Heart left ventricle (tissue), 16 donors: ENCODE measurements around the gene DCHS2. TPM values are rescaled to one million over a fixed set of nuclear protein-coding genes. Genes with fewer than 3 reads are reported as not detected.

ENCODE experiments used
- ATAC-seq, 4 donors: fragments of 200-7000 bp; cut with Tn5 transposase; one replicate each; pipeline ENCODE4 v1.9.1; 2020 to 2022; ENCODE audit warnings: moderate library complexity in 4 of 4, mild to moderate bottlenecking in 3 of 4, moderate number of reproducible peaks in 1 of 4
- DNase-seq, 5 donors: peaks; one replicate each; pipeline ENCODE4 v3.0.0-alpha.2; 2020
- H3K27ac ChIP-seq, 12 donors: fragments of 200-600 bp; sonication (generic) in 4 of 12; one replicate each; pipeline versions ENCODE4 v1.5.0 to v1.8.0; 2016 to 2022; ENCODE audit warnings: mild to moderate bottlenecking in 2 of 12
- H3K27me3 ChIP-seq, 9 donors: fragments of 200-600 bp; sonication (generic) in 2 of 9; one replicate each; pipeline versions ENCODE4 v1.5.1 to v1.8.0; 2016 to 2022; ENCODE audit warnings: mild to moderate bottlenecking in 3 of 9
- H3K36me3 ChIP-seq, 9 donors: fragments of 200-600 bp; sonication (generic) in 2 of 9; one replicate each; pipeline versions ENCODE4 v1.5.0 to v1.8.0; 2018 to 2022; ENCODE audit warnings: mild to moderate bottlenecking in 2 of 9
- H3K4me1 ChIP-seq, 12 donors: fragments of 200-600 bp; sonication (generic) in 4 of 12; one replicate each; pipeline versions ENCODE4 v1.5.0 to v1.8.0; 2016 to 2022; ENCODE audit warnings: mild to moderate bottlenecking in 3 of 12
- H3K4me3 ChIP-seq, 12 donors: fragments of 200-600 bp; sonication (generic) in 4 of 12; one replicate each; pipeline versions ENCODE4 v1.5.0 to v1.8.0; 2017 to 2022; ENCODE audit warnings: mild to moderate bottlenecking in 9 of 12, moderate library complexity in 4 of 12
- H3K9me3 ChIP-seq, 12 donors: fragments of 200-600 bp; sonication (generic) in 4 of 12; one replicate each; pipeline versions ENCODE4 v1.5.0 to v1.8.0; 2016 to 2022; ENCODE audit warnings: mild to moderate bottlenecking in 1 of 12
- CTCF ChIP-seq, 12 donors: fragments of 200-600 bp; sonication (generic) in 4 of 12; IDR thresholded peaks; one replicate each; pipeline versions ENCODE4 v1.5.0 to v1.8.0; 2018 to 2022; ENCODE audit warnings: antibody characterized with exemption in 12 of 12, mild to moderate bottlenecking in 5 of 12
- POLR2A ChIP-seq, 2 donors: fragments of 450-650 bp; IDR thresholded peaks; one replicate each; pipeline ENCODE4 v1.6.1; 2017; ENCODE audit warnings: antibody characterized with exemption in 2 of 2, mild to moderate bottlenecking in 2 of 2, moderate library complexity in 2 of 2
- WGBS, 4 donors: extraction: QIAGEN DNeasy Blood & Tissue Kit in 2 of 4; methylation state at CpG; one replicate each; pipeline versions ENCODE4 v1.1.5 to v1.1.7; 2013 to 2018; 5-methylcytosine and 5-hydroxymethylcytosine counted together
- intact Hi-C, 10 donors: fragments of 100-400 bp; cut with DNase I; formaldehyde crosslinking; loops; one replicate each; pipeline versions ENCODE4 v1.11.1 to v1.14.2; 2022
- polyA plus RNA-seq, 2 donors: library from polyadenylated mRNA; stranded (reverse); fragments of 200-250 nt; gene quantifications; one replicate each; pipeline ENCODE4 v1.2.3, GENCODE V29; 2013
- total RNA-seq, 9 donors: library from RNA; depleted of rRNA in 2 of 9; stranded (reverse); fragments of >200 nt in 2 of 9; fragmentation: NEBNext Ultra II Directional in 3 of 9; extraction: Animal tissue kit (Norgen Biotek cat#: 25700) in 3 of 9; gene quantifications; one replicate each; pipeline versions ENCODE4 v1.1.0 to v1.2.4, GENCODE V29; 2016 to 2023
- donor health status: ischemic (EF 13 %, LVEDD 7.1; RV severe dilation, severe dysfunction).
- donor health status: healthy with polysubstance abuse.
- donor health status: DM: no; HTN: yes; CAD: no.
- donor health status: DM: no; HTN: no; CAD: no.
- donor health status: ischemic (EF 25% LVEDD 6.9; RV normal size, moderate dysfunction).
- donor health status: ischemic (EF 25% LVEDD 5.7; RV mildly dilated, moderate dysfunction).
- donor health status: healthy.
- donor health status: DM: yes; HTN: yes; CAD: no.
- donor health status: ischemic (EF 35%, LVEDD 5.7; RV mildly dilated, moderate dysfunction).
- donor health status: nonischemic (EF 11% LVEDD 7.7; RV severe dilation, severe dysfunction).
- donor health status: DM: yes; HTN: yes; CAD: no.
- donor health status: PGD.
- donor health status: ischemic (EF 29% LVEDD 5.4; RV normal size, mild dysfunction).
- donor health status: nonischemic (EF 23%, LVEDD 6.1; RV moderate dilation, normal function).

DCHS2 gene
- total and polyA plus RNA-seq, 11 donors, result under 0.01 to 0.49 (median 0.15) TPM; not detected in 5

- intact Hi-C loops, result loop anchor here in 9 of 10 donors (5.0 to 10.0 kb wide), 7 partner anchors 105 to 722 kb away; partner anchors contain the start of gene SFRP2 (in 2 of the 9)
These were observed 15.6 kb upstream of the DCHS2 start for GRCh38 chr4:154507156-154507555.

GRCh38 chr4:154506253-154506652 is 14.7 kb upstream of the DCHS2 start:
- no peak overlapping the region for H3K27ac ChIP-seq
- ATAC-seq (no peak), DNase-seq (no peak)
- no peaks in the 10 kb centered on the region for H3K4me1 ChIP-seq
- H3K9me3 ChIP-seq, result no peaks in the 10 kb centered on the region
- no peak overlapping the region for H3K4me3 ChIP-seq
- intact Hi-C loops, result loop anchor here in 9 of 10 donors (5.0 to 10.0 kb wide), 7 partner anchors 104 to 721 kb away; partner anchors contain the start of gene SFRP2 (in 2 of the 9)
- H3K27me3 ChIP-seq, result peaks cover 0 to 20% (median 3%) of the 10 kb centered on the region in 9 donors
- 0 to 20% (median 12%) methylated on average over 1 to 2 of the region's 2 CpGs for WGBS, 4 donors
- TF ChIP-seq POLR2A (IDR thresholded peaks at IDR 0.05), result no peak
- TF ChIP-seq CTCF (IDR thresholded peaks at IDR 0.05), result peak in 11 of 12 donors; percentile 14 to 55 (median 39)
- no peaks in the 10 kb centered on the region for H3K36me3 ChIP-seq

More at GRCh38 chr4:154507156-154507555, 15.6 kb upstream of the DCHS2 start:
- WGBS, 4 donors, result 87 to 95% (median 90%) methylated on average over 3 of the region's 3 CpGs
- DNase-seq (no peak), ATAC-seq (no peak)
- Histone ChIP-seq H3K27me3 (peaks cover 0 to 23% (median 3%) of the 10 kb centered on the region in 9 donors), H3K9me3 (no peaks in the 10 kb centered on the region), H3K27ac (no peak overlapping the region), H3K4me3 (no peak overlapping the region), H3K4me1 (no peaks in the 10 kb centered on the region), H3K36me3 (no peaks in the 10 kb centered on the region)
- TF ChIP-seq POLR2A (IDR thresholded peaks at IDR 0.05), result no peak
- no peak for TF ChIP-seq CTCF (IDR thresholded peaks at IDR 0.05)

- Histone ChIP-seq H3K27me3 (peaks cover 0 to 32% (median 3%) of the 10 kb centered on the region in 9 donors), H3K4me3 (no peak overlapping the region), H3K36me3 (no peaks in the 10 kb centered on the region), H3K4me1 (no peaks in the 10 kb centered on the region), H3K9me3 (no peaks in the 10 kb centered on the region), H3K27ac (no peak overlapping the region)
- DNase-seq, result no peak
- intact Hi-C loops, result loop anchor here in 6 of 10 donors (5.0 to 10.0 kb wide), 7 partner anchors 101 to 719 kb away; partner anchors contain the start of gene SFRP2 (in 2 of the 6)
- TF ChIP-seq CTCF (IDR thresholded peaks at IDR 0.05) (peak in 9 of 12 donors; percentile 14 to 45 (median 39)), POLR2A (IDR thresholded peaks at IDR 0.05) (no peak)
- WGBS, 4 donors, result 8 to 16% (median 12%) methylated on average over 1 of the region's 1 CpG
- no peak for ATAC-seq
These were observed 12.0 kb upstream of the DCHS2 start for GRCh38 chr4:154503598-154503997.

- peaks cover 0 to 38% (median 3%) of the 10 kb centered on the region in 9 donors for H3K27me3 ChIP-seq
- no peak for TF ChIP-seq CTCF (IDR thresholded peaks at IDR 0.05)
- TF ChIP-seq POLR2A (IDR thresholded peaks at IDR 0.05), result no peak
- no peak for DNase-seq
- no peaks in the 10 kb centered on the region for H3K36me3 ChIP-seq
- H3K4me3 ChIP-seq, result no peak overlapping the region
- no peaks in the 10 kb centered on the region for H3K9me3 ChIP-seq
- no peak for ATAC-seq
- WGBS, 4 donors, result 80 to 85% (median 83%) methylated on average over 6 of the region's 6 CpGs
- no peak overlapping the region for H3K27ac ChIP-seq
- no peaks in the 10 kb centered on the region for H3K4me1 ChIP-seq
- intact Hi-C loops, result loop anchor here in 6 of 10 donors (5.0 to 10.0 kb wide), 7 partner anchors 100 to 717 kb away; partner anchors contain the start of gene SFRP2 (in 2 of the 6)
These were observed 10.5 kb upstream of the DCHS2 start for GRCh38 chr4:154502111-154502510.
